ENCODE measurements around the gene PFDN4. TPM values are rescaled to one million over a fixed set of nuclear protein-coding genes. Genes with fewer than 3 reads are reported as not detected.
A peak's percentile ranks its signal among the peaks of the same experiment; 100 is the strongest.

Gene PFDN4
- total and polyA plus RNA-seq, 2 of the 13 experiments (the other 11 are each of a cell fraction or from before 2014, with no cell fraction given) = 59.8 to 227 TPM

GRCh38 chr20:54173653-54174456 lies 34.0 kb upstream of the PFDN4 start, which contains the start of gene CYP24A1 (continued):
- TF ChIP-seq ARID4A (CRISPR knock-in tag; IDR thresholded peaks at IDR 0.05; ENCODE audit: borderline replicate concordance) (peak; percentile 29; the same call in 1 of the 2 replicates), ZNF484 (CRISPR knock-in tag; IDR thresholded peaks at IDR 0.05; ENCODE audit: borderline replicate concordance, low read depth) (no peak), ZFP36L1 (CRISPR knock-in tag; IDR thresholded peaks at IDR 0.05) (no peak), ARNTL (CRISPR knock-in tag; IDR thresholded peaks at IDR 0.05) (no peak), PPARG (CRISPR knock-in tag; conservative IDR thresholded peaks at IDR 0.05) (no peak), CENPBD1 (CRISPR knock-in tag; IDR thresholded peaks at IDR 0.05; ENCODE audit: borderline replicate concordance, low read depth) (no peak), BRF2 (CRISPR knock-in tag; IDR thresholded peaks at IDR 0.05) (no peak), ZFP82 (CRISPR knock-in tag; IDR thresholded peaks at IDR 0.05; ENCODE audit: borderline replicate concordance) (no peak), ZNF282 (IDR thresholded peaks at IDR 0.05; ENCODE audit: partially characterized antibody) (no peak), CEBPZ (IDR thresholded peaks at IDR 0.05; ENCODE audit: low read length) (no peak), DNMT3B (CRISPR knock-in tag; conservative IDR thresholded peaks at IDR 0.05) (no peak), CAMTA2 (CRISPR knock-in tag; IDR thresholded peaks at IDR 0.05; ENCODE audit: borderline replicate concordance) (no peak), CERS6 (CRISPR knock-in tag; IDR thresholded peaks at IDR 0.05) (no peak), RFX3 (CRISPR knock-in tag; IDR thresholded peaks at IDR 0.05) (no peak), THAP7 (CRISPR knock-in tag; IDR thresholded peaks at IDR 0.05) (peak; percentile 11; the same call in 1 of the 2 replicates), ZNF143 (CRISPR knock-in tag; IDR thresholded peaks at IDR 0.05) (no peak), ZFAT (CRISPR knock-in tag; conservative IDR thresholded peaks at IDR 0.05) (no peak), PCBP1 (IDR thresholded peaks at IDR 0.05; ENCODE audit: borderline replicate concordance, low read depth, low read length) (no peak)
